Measurements from ENCODE around the gene CDH1.

Gene CDH1

GRCh38 chr16:68857479-68857878 is 120.4 kb downstream of the CDH1 start:
- no peak for DNase-seq (ENCODE audit: low spot score)

GRCh38 chr16:68859828-68860227 is 122.7 kb downstream of the CDH1 start:
- DNase-seq (ENCODE audit: low spot score) = no peak

GRCh38 chr16:68860978-68861892 is 124.1 kb downstream of the CDH1 start:
- no peak for DNase-seq (ENCODE audit: low spot score)

GRCh38 chr16:68866933-68867332 is 129.8 kb downstream of the CDH1 start:
- no peak for DNase-seq (ENCODE audit: low spot score)

GRCh38 chr16:68869492-68870088 is 132.5 kb downstream of the CDH1 start:
- DNase-seq (ENCODE audit: low spot score) = no peak

GRCh38 chr16:68873635-68874471 is 136.8 kb downstream of the CDH1 start:
- no peak for DNase-seq (ENCODE audit: low spot score)

- DNase-seq (ENCODE audit: low spot score) = no peak
Measured at GRCh38 chr16:68875871-68876270, 138.8 kb downstream of the CDH1 start.

GRCh38 chr16:68883685-68884084 is 146.6 kb downstream of the CDH1 start:
- no peak for DNase-seq (ENCODE audit: low spot score)

GRCh38 chr16:68884401-68884800 is 147.3 kb downstream of the CDH1 start:
- DNase-seq (ENCODE audit: low spot score) = no peak
